Osteoblast (primary cell): ENCODE data around the gene APLP1. TPM values are rescaled to one million over a fixed set of nuclear protein-coding genes. Genes with fewer than 3 reads are reported as not detected.

Experiments
- DNase-seq: peaks from one replicate; pipeline ENCODE4 v3.0.0; 2011; ENCODE audit warnings: low spot score, mixed read lengths; ENCODE audit not compliant: insufficient read length; ENCODE audit errors: missing footprints
- H2AFZ ChIP-seq: 2 replicates; pipeline ENCODE4 v1.6.0; 2011; ENCODE audit warnings: mild to moderate bottlenecking, low read length
- H3K27ac ChIP-seq: 2 replicates; pipeline ENCODE4 v1.5.1; 2011; ENCODE audit warnings: mild to moderate bottlenecking, low read depth, low read length, moderate library complexity
- H3K27me3 ChIP-seq: 2 replicates; pipeline ENCODE4 v1.6.0; 2012; ENCODE audit warnings: mild to moderate bottlenecking, control low read depth, inconsistent platforms, low read length, moderate library complexity; ENCODE audit not compliant: insufficient read depth
- H3K36me3 ChIP-seq: 2 replicates; pipeline ENCODE4 v1.5.1; 2011; ENCODE audit warnings: mild to moderate bottlenecking, low read length, control low read depth, moderate library complexity; ENCODE audit not compliant: insufficient read depth
- H3K4me1 ChIP-seq: 2 replicates; pipeline ENCODE4 v1.5.1; 2011; ENCODE audit warnings: mild to moderate bottlenecking, low read length, control low read depth, moderate library complexity; ENCODE audit not compliant: insufficient read depth
- H3K4me2 ChIP-seq: 2 replicates; pipeline ENCODE4 v1.6.0; 2011; ENCODE audit warnings: mild to moderate bottlenecking, low read length; ENCODE audit not compliant: insufficient read depth
- H3K4me3 ChIP-seq: fragments of 200-600 bp; sonication (generic); 3 replicates; pipeline ENCODE4 v1.5.1; 2012; ENCODE audit warnings: mild to moderate bottlenecking, low read length, inconsistent platforms; ENCODE audit not compliant: insufficient read depth
- H3K79me2 ChIP-seq: 2 replicates; pipeline ENCODE4 v1.6.0; 2012; ENCODE audit warnings: mild to moderate bottlenecking, low read length, control low read depth, inconsistent platforms; ENCODE audit not compliant: insufficient read depth
- H3K9me3 ChIP-seq: 2 replicates; pipeline ENCODE4 v1.5.1; 2011; ENCODE audit warnings: low read depth, low read length, control low read depth
- H4K20me1 ChIP-seq: 2 replicates; pipeline ENCODE4 v1.6.0; 2012; ENCODE audit warnings: mild to moderate bottlenecking, low read length, control low read depth; ENCODE audit not compliant: insufficient read depth
- small RNA-seq: library from RNA; depleted of rRNA; stranded (forward); fragments of <200 nt; gene quantifications from one replicate; pipeline ENCODE3, GENCODE V24; 2012
- total RNA-seq: library from RNA; depleted of rRNA; stranded (reverse); fragments of >200 nt; gene quantifications from 2 replicates; pipeline ENCODE4 v1.2.3, GENCODE V29; 2012
- TF ChIP-seq, protein P1 (sequence below): IDR thresholded peaks from 2 replicates; pipeline ENCODE4 v1.5.1; 2011; ENCODE audit warnings: mild to moderate bottlenecking, low read depth, low read length, moderate library complexity; ENCODE audit errors: extremely low read depth

The APLP1 gene
- total RNA-seq, 1 donor, result 3.6 TPM

DNA sequence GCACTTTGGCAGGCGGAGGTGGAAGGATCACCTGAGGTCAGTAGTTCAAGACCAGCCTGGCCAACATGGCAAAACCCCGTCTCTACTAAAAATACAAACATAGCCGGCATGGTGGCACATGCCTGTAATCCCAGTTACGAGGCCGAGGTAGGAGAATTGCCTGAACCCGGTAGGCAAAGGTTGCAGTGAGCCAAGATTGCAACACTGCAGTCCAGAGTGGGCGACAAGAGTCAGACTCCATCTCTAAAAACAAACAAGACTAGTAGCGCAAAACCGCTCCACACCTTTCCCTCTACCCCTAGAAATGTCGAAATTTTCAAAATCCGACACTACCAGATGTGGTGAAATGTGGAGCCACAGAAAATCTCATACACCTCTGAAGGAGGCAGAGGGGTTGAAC is 50.9 kb downstream of the APLP1 start:
- H3K27me3 ChIP-seq, result peaks cover 6% of the 10 kb centered on the region
- no peaks in the 10 kb centered on the region for H3K4me1 ChIP-seq
- H3K4me3 ChIP-seq, result no peak overlapping the region
- TF ChIP-seq, protein P1, sequence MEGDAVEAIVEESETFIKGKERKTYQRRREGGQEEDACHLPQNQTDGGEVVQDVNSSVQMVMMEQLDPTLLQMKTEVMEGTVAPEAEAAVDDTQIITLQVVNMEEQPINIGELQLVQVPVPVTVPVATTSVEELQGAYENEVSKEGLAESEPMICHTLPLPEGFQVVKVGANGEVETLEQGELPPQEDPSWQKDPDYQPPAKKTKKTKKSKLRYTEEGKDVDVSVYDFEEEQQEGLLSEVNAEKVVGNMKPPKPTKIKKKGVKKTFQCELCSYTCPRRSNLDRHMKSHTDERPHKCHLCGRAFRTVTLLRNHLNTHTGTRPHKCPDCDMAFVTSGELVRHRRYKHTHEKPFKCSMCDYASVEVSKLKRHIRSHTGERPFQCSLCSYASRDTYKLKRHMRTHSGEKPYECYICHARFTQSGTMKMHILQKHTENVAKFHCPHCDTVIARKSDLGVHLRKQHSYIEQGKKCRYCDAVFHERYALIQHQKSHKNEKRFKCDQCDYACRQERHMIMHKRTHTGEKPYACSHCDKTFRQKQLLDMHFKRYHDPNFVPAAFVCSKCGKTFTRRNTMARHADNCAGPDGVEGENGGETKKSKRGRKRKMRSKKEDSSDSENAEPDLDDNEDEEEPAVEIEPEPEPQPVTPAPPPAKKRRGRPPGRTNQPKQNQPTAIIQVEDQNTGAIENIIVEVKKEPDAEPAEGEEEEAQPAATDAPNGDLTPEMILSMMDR, result no peak
- no peak overlapping the region for H3K27ac ChIP-seq
- H4K20me1 ChIP-seq, result no peaks in the 10 kb centered on the region
- H3K36me3 ChIP-seq, result no peaks in the 10 kb centered on the region
- no peak overlapping the region for H3K4me2 ChIP-seq
- H2AFZ ChIP-seq, result no peak overlapping the region
- DNase-seq, result no peak
- H3K9me3 ChIP-seq, result no peaks in the 10 kb centered on the region
- no peaks in the 10 kb centered on the region for H3K79me2 ChIP-seq

DNA sequence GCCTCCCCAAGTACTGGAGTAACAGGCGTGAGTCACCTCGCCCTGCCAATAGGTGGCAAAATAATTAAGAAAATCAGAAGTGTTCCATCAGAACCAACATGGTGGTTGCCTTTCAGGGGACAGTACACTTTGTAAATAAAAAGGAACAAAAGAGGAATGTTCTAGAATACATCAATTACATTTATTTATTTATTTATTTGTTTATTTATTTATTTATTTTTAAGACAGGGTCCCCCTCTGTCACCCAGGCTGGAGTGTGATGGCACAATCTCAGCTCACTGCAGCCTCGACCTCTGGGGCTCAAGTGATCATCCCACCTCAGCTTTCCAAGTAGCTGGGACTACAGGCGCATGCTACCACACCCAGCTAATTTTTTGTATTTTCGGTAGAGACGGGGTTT is 52.6 kb downstream of the APLP1 start:
- TF ChIP-seq, protein P1, result no peak
- H3K79me2 ChIP-seq, result no peaks in the 10 kb centered on the region
- H3K4me3 ChIP-seq, result no peak overlapping the region
- no peak overlapping the region for H3K27ac ChIP-seq
- H3K4me2 ChIP-seq, result no peak overlapping the region
- H3K27me3 ChIP-seq, result peaks cover 6% of the 10 kb centered on the region
- H4K20me1 ChIP-seq, result no peaks in the 10 kb centered on the region
- H3K4me1 ChIP-seq, result no peaks in the 10 kb centered on the region
- no peak overlapping the region for H2AFZ ChIP-seq
- no peaks in the 10 kb centered on the region for H3K36me3 ChIP-seq
- peaks cover 2% of the 10 kb centered on the region for H3K9me3 ChIP-seq
- no peak for DNase-seq

DNA sequence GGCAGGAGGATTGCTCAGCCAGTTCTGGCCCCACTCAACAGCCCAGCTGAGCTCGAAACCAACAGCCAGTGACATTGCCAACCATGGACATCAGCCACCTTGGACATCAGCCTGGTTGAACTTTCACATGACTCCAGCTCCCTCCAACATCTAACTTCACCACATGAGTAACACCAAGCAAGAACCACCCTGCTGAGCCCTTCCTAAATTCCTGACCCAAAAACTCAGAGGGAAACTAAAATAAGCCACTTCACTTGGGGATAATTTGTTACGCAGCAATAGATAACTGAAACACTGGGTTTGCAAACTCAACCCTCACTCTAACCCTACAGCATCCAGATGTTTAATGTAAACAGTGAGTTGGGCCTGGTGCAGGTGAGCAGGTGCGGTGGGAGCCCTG is 57.1 kb downstream of the APLP1 start:
- Histone ChIP-seq H3K4me1 (no peaks in the 10 kb centered on the region), H3K79me2 (no peaks in the 10 kb centered on the region), H4K20me1 (no peaks in the 10 kb centered on the region), H3K27ac (no peak overlapping the region), H3K9me3 (peaks cover 2% of the 10 kb centered on the region), H3K4me2 (no peak overlapping the region), H3K36me3 (no peaks in the 10 kb centered on the region), H3K27me3 (peaks cover 6% of the 10 kb centered on the region), H3K4me3 (no peak overlapping the region), H2AFZ (no peak overlapping the region)
- TF ChIP-seq, protein P1, result no peak
- DNase-seq, result peak; percentile 52

DNA sequence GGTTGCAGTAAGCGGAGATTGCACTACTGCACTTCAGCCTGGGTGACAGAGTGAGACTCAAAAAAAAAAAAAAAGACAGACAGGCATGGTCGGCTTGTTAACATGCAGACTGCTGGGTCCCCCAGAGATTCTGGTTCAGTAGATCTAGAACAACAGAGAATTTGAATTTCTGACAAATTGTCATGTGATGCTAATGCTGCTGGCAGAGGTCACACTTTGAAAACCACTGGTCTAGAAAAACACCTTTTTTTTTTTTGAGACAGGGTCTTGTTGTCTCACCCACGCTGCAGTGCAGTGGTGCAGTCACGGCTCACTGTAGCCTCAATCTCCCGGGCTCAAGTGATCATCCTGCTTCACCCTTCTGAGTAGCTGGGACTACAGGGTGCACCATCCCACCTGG is 60.1 kb downstream of the APLP1 start:
- Histone ChIP-seq H3K4me2 (no peak overlapping the region), H3K36me3 (no peaks in the 10 kb centered on the region), H2AFZ (no peak overlapping the region), H3K9me3 (peaks cover 2% of the 10 kb centered on the region), H3K27ac (no peak overlapping the region), H4K20me1 (no peaks in the 10 kb centered on the region), H3K4me1 (peaks cover 4% of the 10 kb centered on the region), H3K4me3 (no peak overlapping the region), H3K79me2 (no peaks in the 10 kb centered on the region), H3K27me3 (peaks cover 6% of the 10 kb centered on the region)
- DNase-seq, result peak; percentile 3
- TF ChIP-seq, protein P1, result no peak

Small RNA genes lying within 50 kb of the gene (small RNA-seq; reads per million reads assigned to genes)
- not detected for gene RN7SL402P

Other genes starting within 250 kb of the APLP1 start
- gene RBM42, start 239.5 kb upstream of the APLP1 start, total RNA-seq, result 36.2 and 45.2 TPM in 2 replicates
- 0.29 and 0.36 TPM in 2 replicates for gene ETV2, start 226.8 kb upstream of the APLP1 start, total RNA-seq
- 123 and 185 TPM in 2 replicates for gene COX6B1, start 220.3 kb upstream of the APLP1 start, total RNA-seq
- not detected in 2 replicates for gene UPK1A, start 202.1 kb upstream of the APLP1 start, total RNA-seq
- not detected in 2 replicates for gene ZBTB32, start 164.0 kb upstream of the APLP1 start, total RNA-seq
- gene KMT2B, start 150.6 kb upstream of the APLP1 start, total RNA-seq, result 6.5 and 6.8 TPM in 2 replicates
- 0.72 and 0.88 TPM in 2 replicates for gene IGFLR1, start 126.1 kb upstream of the APLP1 start, total RNA-seq
- 5.8 and 8.8 TPM in 2 replicates for gene U2AF1L4, start 123.2 kb upstream of the APLP1 start, total RNA-seq
- 8.8 and 11.6 TPM in 2 replicates for gene PSENEN, start 122.9 kb upstream of the APLP1 start, total RNA-seq
- gene LIN37, start 120.0 kb upstream of the APLP1 start, total RNA-seq, result 9.0 and 13.6 TPM in 2 replicates
- gene HSPB6, start 111.5 kb upstream of the APLP1 start, total RNA-seq, result 9.1 and 14.5 TPM in 2 replicates
- gene PROSER3, start 110.4 kb upstream of the APLP1 start, total RNA-seq, result 5.8 and 6.2 TPM in 2 replicates
- gene ARHGAP33, start 93.0 kb upstream of the APLP1 start, total RNA-seq, result 2.2 and 2.4 TPM in 2 replicates
- gene PRODH2, start 55.7 kb upstream of the APLP1 start, total RNA-seq, result not detected in 2 replicates
- not detected in 2 replicates for gene NPHS1, start 16.1 kb upstream of the APLP1 start, total RNA-seq
- not detected in 2 replicates for gene KIRREL2, start 11.7 kb upstream of the APLP1 start, total RNA-seq
- gene NFKBID, start 32.0 kb downstream of the APLP1 start, total RNA-seq, result 4.4 and 5.8 TPM in 2 replicates
- gene HCST, start 34.0 kb downstream of the APLP1 start, total RNA-seq, result 0.36 and 1.5 TPM in 2 replicates
- gene TYROBP, start 39.7 kb downstream of the APLP1 start, total RNA-seq, result 0.36 TPM in 1 of 2 replicates, not detected in the other
- gene LRFN3, start 67.8 kb downstream of the APLP1 start, total RNA-seq, result 4.4 and 6.9 TPM in 2 replicates
- gene SDHAF1, start 126.6 kb downstream of the APLP1 start, total RNA-seq, result 15.3 and 21.0 TPM in 2 replicates
- gene SYNE4, start 140.2 kb downstream of the APLP1 start, total RNA-seq, result under 0.01 TPM in 1 of 2 replicates, not detected in the other
- 8.3 and 12.3 TPM in 2 replicates for gene ALKBH6, start 145.6 kb downstream of the APLP1 start, total RNA-seq
- 13.4 and 21.2 TPM in 2 replicates for gene CLIP3, start 164.3 kb downstream of the APLP1 start, total RNA-seq
- 3.2 and 5.1 TPM in 2 replicates for gene THAP8, start 185.7 kb downstream of the APLP1 start, total RNA-seq
- gene WDR62, start 186.3 kb downstream of the APLP1 start, total RNA-seq, result 1.4 and 1.8 TPM in 2 replicates
- not detected in 2 replicates for gene OVOL3, start 242.6 kb downstream of the APLP1 start, total RNA-seq
- 22.4 and 33.6 TPM in 2 replicates for gene POLR2I, start 246.3 kb downstream of the APLP1 start, total RNA-seq
- 126 and 136 TPM in 2 replicates for gene TBCB, start 246.9 kb downstream of the APLP1 start, total RNA-seq